Activated naive CD4-positive, alpha-beta T cell treated with anti-CD3 and anti-CD28 coated beads, Interleukin-2, amount 10 ng/mL, durations not matched to agents 7 days and 5 days (primary cell): ENCODE results near the gene GIGYF2.
"Not testable (repeated sequence)": the region's sequence is repeated elsewhere in the genome, so short reads cannot be mapped to it uniquely, and the experiment has no call there.

Source experiments
- CTCF ChIA-PET: fragments of 350-600 bp; sonication (Branson Sonifier 250); formaldehyde crosslinking; loops from one replicate; lab custom pipeline; 2021; ENCODE audit warnings: antibody characterized with exemption; lab: Charles Lee
- DNase-seq: peaks from one replicate; pipeline ENCODE4 v3.0.0-alpha.2; 2020
- H3K27ac Mint-ChIP-seq: one replicate; pipeline ENCODE4 v1.8.0; 2021; ENCODE audit warnings: mild to moderate bottlenecking, moderate library complexity, mixed read lengths
- H3K27me3 Mint-ChIP-seq: one replicate; pipeline ENCODE4 v1.8.0; 2021; ENCODE audit warnings: mild to moderate bottlenecking, mixed read lengths
- H3K36me3 Mint-ChIP-seq: one replicate; pipeline ENCODE4 v1.8.0; 2021; ENCODE audit warnings: mixed read lengths
- H3K4me1 Mint-ChIP-seq: one replicate; pipeline ENCODE4 v1.8.0; 2021; ENCODE audit warnings: mixed read lengths
- H3K4me3 Mint-ChIP-seq: one replicate; pipeline ENCODE4 v1.8.0; 2021; ENCODE audit warnings: mild to moderate bottlenecking, moderate library complexity, mixed read lengths
- H3K9me3 Mint-ChIP-seq: one replicate; pipeline ENCODE4 v1.8.0; 2021; ENCODE audit warnings: mixed read lengths

GIGYF2 gene

GRCh38 chr2:232675381-232675780 lies 21.8 kb upstream of the GIGYF2 start:
- Mint-ChIP-seq H3K36me3 (no peaks in the 10 kb centered on the region), H3K27ac (no peak overlapping the region), H3K4me3 (no peak overlapping the region), H3K4me1 (peaks cover 9% of the 10 kb centered on the region), H3K27me3 (peaks cover 34% of the 10 kb centered on the region), H3K9me3 (no peaks in the 10 kb centered on the region)
- CTCF ChIA-PET, result no interaction called here
- DNase-seq, result no peak

- no peak overlapping the region for H3K4me3 Mint-ChIP-seq
- CTCF ChIA-PET, result no interaction called here
Measured at GRCh38 chr2:232680006-232680405, 17.1 kb upstream of the GIGYF2 start.

DNA sequence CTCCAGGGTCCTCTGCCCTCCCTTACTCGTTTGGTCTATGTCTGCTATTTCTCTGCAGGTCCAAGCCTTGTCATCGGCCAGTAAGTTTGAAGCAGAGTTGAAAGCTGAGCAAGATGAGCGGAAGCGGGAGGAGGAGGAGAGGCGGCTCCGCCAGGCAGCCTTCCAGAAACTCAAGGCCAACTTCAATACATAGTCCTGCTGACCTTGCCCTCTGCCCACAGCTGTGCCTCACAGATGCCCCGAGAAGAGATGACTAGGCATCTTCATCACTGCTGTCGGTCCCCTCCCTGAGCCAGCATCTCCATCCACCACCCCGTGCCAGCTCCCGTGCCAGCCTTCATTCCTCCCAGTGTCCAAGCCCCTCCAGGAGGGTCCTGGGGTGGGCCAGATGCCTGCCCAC lies 15.6 kb upstream of the GIGYF2 start:
- Mint-ChIP-seq H3K4me1 (peaks cover 2% of the 10 kb centered on the region), H3K9me3 (no peaks in the 10 kb centered on the region), H3K36me3 (no peaks in the 10 kb centered on the region), H3K27me3 (peaks cover 41% of the 10 kb centered on the region), H3K4me3 (no peak overlapping the region), H3K27ac (no peak overlapping the region)
- CTCF ChIA-PET, result interaction anchor here (0.6 kb wide), 1 partner anchor 11 kb away, joined by 3 read pairs; no protein-coding TSS in a partner anchor
- no peak for DNase-seq

More at GRCh38 chr2:232680006-232680405, 17.1 kb upstream of the GIGYF2 start:
- no peaks in the 10 kb centered on the region for H3K36me3 Mint-ChIP-seq
- peaks cover 7% of the 10 kb centered on the region for H3K4me1 Mint-ChIP-seq
- DNase-seq, result no peak
- H3K27me3 Mint-ChIP-seq, result peaks cover 38% of the 10 kb centered on the region
- H3K27ac Mint-ChIP-seq, result no peak overlapping the region
- no peaks in the 10 kb centered on the region for H3K9me3 Mint-ChIP-seq

DNA sequence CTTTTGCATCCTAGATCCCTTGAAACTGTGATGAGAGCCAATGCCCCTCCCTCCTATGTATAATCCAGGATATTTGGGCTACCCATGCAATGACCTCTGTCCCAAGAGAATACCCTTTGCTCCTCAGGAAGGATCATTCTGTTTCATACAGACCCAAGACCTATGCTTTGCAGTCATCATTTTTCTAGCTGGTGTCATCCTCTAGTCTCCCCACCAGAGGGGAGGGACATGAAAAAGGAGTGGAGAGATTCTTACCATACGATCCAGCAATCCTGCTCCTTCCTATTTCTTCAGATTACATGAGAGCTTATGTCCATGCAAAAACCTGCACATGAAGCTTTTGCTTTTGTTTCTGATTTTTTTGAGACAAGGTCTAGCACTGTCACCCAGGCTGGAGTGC lies 13.8 kb upstream of the GIGYF2 start:
- H3K27me3 Mint-ChIP-seq, result peaks cover 40% of the 10 kb centered on the region
- H3K9me3 Mint-ChIP-seq, result no peaks in the 10 kb centered on the region
- DNase-seq, result no peak
- no peaks in the 10 kb centered on the region for H3K4me1 Mint-ChIP-seq
- H3K36me3 Mint-ChIP-seq, result no peaks in the 10 kb centered on the region
- CTCF ChIA-PET, result no interaction called here
- H3K27ac Mint-ChIP-seq, result no peak overlapping the region
- no peak overlapping the region for H3K4me3 Mint-ChIP-seq

DNA sequence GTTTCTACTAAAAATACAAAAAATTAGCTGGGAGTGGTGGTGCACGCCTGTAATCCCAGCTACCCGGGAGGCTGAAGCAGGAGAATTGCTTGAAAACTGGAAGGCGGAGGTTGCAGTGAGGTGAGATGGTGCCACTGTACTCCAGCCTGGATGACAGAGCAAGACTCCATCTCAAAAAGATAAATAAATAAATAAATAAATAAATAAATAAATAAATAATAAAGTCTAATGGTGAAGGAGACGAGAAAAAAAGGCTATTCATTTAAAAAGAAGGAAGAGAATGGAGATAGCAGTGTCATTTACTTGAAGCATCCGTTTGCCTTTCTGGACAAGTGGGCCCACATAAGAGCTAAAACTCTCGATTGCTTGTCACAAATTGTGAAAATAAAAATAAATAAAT lies 11.7 kb upstream of the GIGYF2 start:
- peaks cover 31% of the 10 kb centered on the region for H3K27me3 Mint-ChIP-seq
- CTCF ChIA-PET, result interaction anchor here (0.7 kb wide), 1 partner anchor 663 kb away, joined by 3 read pairs; no protein-coding TSS in a partner anchor
- not testable (repeated sequence) for H3K27ac Mint-ChIP-seq, DNase-seq, H3K4me3 Mint-ChIP-seq, H3K9me3 Mint-ChIP-seq, H3K36me3 Mint-ChIP-seq, H3K4me1 Mint-ChIP-seq

DNA sequence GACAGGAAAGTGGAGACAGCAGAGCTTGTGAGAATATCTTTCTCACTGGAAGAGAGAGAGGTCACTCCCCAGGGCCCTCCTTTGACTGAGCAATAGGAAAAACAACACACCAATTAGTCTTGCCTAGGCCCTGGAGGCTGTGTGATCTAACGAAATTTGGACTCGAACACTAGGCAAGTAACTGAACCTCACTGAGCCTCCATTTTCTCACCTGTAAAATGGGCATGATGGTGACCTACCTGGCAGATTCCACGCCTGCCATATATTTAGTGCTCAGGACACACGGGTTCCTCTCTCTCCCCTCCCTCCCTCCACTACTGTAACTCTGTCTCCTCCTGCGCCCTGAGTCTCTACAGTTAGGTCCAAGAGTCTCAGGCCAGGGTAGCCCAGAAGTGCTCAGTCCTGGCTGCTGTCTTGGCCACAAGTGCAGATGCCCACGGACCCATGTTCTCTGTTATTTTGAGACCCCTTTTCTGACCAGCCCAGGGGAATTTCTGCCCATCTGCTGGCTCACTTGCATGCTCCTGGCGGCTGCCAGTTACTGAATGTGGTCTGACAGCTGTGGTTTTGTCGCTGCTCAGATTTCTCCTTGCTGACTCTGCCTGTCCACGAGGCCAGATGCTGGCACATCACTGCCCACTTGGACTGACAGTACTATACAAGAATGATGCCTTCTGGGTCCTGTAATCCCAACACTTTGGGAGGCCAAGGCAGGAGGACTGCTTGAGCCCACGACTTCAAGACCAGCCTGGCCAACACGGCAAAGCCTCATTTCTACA lies 9.6 kb upstream of the GIGYF2 start:
- CTCF ChIA-PET, result no interaction called here
- Mint-ChIP-seq H3K36me3 (no peaks in the 10 kb centered on the region), H3K4me3 (no peak overlapping the region), H3K4me1 (no peaks in the 10 kb centered on the region), H3K9me3 (no peaks in the 10 kb centered on the region), H3K27ac (no peak overlapping the region), H3K27me3 (peaks cover 20% of the 10 kb centered on the region)
- DNase-seq, result no peak

- H3K36me3 Mint-ChIP-seq, result no peaks in the 10 kb centered on the region
- H3K4me3 Mint-ChIP-seq, result no peak overlapping the region
- no peaks in the 10 kb centered on the region for H3K9me3 Mint-ChIP-seq
- H3K27me3 Mint-ChIP-seq, result peaks cover 21% of the 10 kb centered on the region
- H3K27ac Mint-ChIP-seq, result no peak overlapping the region
- no peaks in the 10 kb centered on the region for H3K4me1 Mint-ChIP-seq
- CTCF ChIA-PET, result interaction anchor here (0.7 kb wide), 1 partner anchor 36 kb away, joined by 3 read pairs; no protein-coding TSS in a partner anchor
- no peak for DNase-seq
Measured at GRCh38 chr2:232688201-232688600, 8.9 kb upstream of the GIGYF2 start.

DNA sequence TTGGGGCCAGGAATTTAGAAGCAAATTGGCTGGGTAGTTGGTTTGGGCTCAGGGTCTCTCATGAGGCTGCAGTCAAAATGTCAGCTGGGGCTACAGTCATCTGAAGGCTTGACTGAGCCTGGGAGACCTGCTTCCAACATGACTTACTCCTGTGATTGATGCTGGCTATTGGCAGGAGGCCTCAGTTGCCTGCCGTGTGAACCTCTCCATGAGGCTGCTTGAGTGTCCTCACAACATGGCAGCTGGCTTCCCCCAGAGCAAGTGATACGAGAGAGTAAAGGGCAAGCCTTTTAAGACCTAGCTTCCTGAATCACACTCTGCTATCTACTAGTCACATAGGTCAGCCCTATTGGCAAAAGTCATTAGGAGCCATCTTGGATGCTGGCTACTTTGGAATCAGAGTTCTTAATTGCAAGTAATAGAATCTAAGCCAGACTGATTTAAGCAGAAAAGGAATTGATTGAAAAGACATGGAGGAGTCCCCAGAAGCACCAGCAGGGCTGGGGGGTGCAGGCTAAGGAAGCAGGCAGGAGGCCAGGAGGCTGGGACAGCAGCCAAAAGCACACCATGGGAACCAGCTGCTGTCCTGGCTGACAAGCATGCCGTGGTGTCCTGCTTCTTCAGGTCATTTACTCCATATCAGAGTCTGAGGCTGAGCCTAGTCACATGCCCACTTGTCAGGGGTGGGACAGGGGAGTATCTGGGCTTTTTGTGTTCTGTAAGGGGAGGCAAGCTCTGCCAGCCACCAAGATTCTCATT lies 7.8 kb upstream of the GIGYF2 start:
- Mint-ChIP-seq H3K27me3 (peaks cover 23% of the 10 kb centered on the region), H3K4me1 (no peaks in the 10 kb centered on the region), H3K27ac (no peak overlapping the region), H3K9me3 (no peaks in the 10 kb centered on the region), H3K4me3 (no peak overlapping the region), H3K36me3 (no peaks in the 10 kb centered on the region)
- DNase-seq, result no peak
- CTCF ChIA-PET, result no interaction called here

DNA sequence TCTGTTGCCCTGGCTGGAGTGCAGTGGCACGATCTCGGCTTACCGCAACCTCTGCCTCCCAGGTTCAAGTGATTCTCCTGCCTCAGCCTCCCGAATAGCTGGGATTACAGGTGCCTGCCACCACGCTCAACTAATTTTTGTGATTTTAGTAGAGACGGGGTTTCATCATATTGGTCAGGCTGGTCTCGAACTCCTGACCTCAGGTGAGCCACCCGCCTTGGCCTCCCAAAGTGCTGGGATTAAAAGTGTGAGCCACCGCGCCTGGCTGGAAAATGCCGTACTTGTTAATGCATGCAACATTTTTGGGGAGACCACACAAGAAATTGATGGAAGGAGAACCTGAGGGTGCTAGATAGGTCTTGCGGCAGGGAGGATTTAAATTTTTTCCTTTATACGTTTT lies 6.0 kb upstream of the GIGYF2 start:
- H3K4me1 Mint-ChIP-seq, H3K36me3 Mint-ChIP-seq, H3K27ac Mint-ChIP-seq, H3K4me3 Mint-ChIP-seq, CTCF ChIA-PET, DNase-seq, H3K9me3 Mint-ChIP-seq: not testable (repeated sequence)
- peaks cover 24% of the 10 kb centered on the region for H3K27me3 Mint-ChIP-seq

GRCh38 chr2:232693344-232693743 lies 3.8 kb upstream of the GIGYF2 start:
- DNase-seq, result no peak
- Mint-ChIP-seq H3K27ac (no peak overlapping the region), H3K4me1 (peaks cover 13% of the 10 kb centered on the region), H3K4me3 (no peak overlapping the region), H3K9me3 (no peaks in the 10 kb centered on the region), H3K27me3 (peaks cover 20% of the 10 kb centered on the region), H3K36me3 (peaks cover 5% of the 10 kb centered on the region)
- CTCF ChIA-PET, result no interaction called here

DNA sequence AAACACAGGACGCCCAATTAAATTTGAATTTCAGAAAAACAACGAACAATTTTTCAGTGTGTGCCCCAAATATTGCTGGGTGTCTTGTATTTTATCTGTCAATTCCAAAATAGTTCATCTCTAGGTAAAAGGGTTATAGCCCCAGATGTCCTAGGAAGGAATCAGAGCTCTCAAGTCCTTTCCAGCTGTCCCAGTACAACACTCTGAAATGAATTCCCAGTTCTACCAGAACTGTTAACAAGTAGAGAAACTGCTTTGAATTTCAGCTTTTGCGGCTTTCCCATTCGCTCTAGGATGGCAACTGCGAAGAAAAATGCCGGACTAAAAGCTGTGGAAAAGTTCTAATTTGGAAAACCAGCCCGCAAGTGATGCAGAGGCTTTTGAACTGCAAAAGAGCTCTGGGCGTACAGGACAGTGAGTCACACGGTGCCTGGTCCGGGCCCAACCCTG lies 497 bp upstream of the GIGYF2 start:
- Mint-ChIP-seq H3K27me3 (peaks cover 20% of the 10 kb centered on the region), H3K9me3 (no peaks in the 10 kb centered on the region), H3K36me3 (peaks cover 29% of the 10 kb centered on the region), H3K4me3 (peak overlapping the region; percentile 89), H3K4me1 (peaks cover 38% of the 10 kb centered on the region), H3K27ac (peak overlapping the region; percentile 73)
- DNase-seq, result no peak
- CTCF ChIA-PET, result no interaction called here

- Mint-ChIP-seq H3K9me3 (no peaks in the 10 kb centered on the region), H3K27ac (peak overlapping the region; percentile 85), H3K36me3 (peaks cover 34% of the 10 kb centered on the region), H3K4me3 (peak overlapping the region; percentile 89), H3K4me1 (peaks cover 41% of the 10 kb centered on the region), H3K27me3 (peaks cover 18% of the 10 kb centered on the region)
- CTCF ChIA-PET, result interaction anchor here (0.7 kb wide), 1 partner anchor 552 kb away, joined by 3 read pairs; no protein-coding TSS in a partner anchor
- DNase-seq, result peak; percentile 53
Measured at GRCh38 chr2:232697807-232698110, 628 bp downstream of the GIGYF2 start.

GRCh38 chr2:232698556-232699091 lies 1.5 kb downstream of the GIGYF2 start:
- Mint-ChIP-seq H3K4me1 (peaks cover 41% of the 10 kb centered on the region), H3K4me3 (peak overlapping the region; percentile 89), H3K27ac (peak overlapping the region; percentile 85), H3K9me3 (no peaks in the 10 kb centered on the region), H3K27me3 (peaks cover 10% of the 10 kb centered on the region), H3K36me3 (peaks cover 36% of the 10 kb centered on the region)
- CTCF ChIA-PET, result no interaction called here
- no peak for DNase-seq

GRCh38 chr2:232699110-232699509 lies 2.0 kb downstream of the GIGYF2 start:
- H3K27ac Mint-ChIP-seq, result no peak overlapping the region
- peaks cover 40% of the 10 kb centered on the region for H3K36me3 Mint-ChIP-seq
- H3K4me3 Mint-ChIP-seq, result peak overlapping the region; percentile 89
- peaks cover 41% of the 10 kb centered on the region for H3K4me1 Mint-ChIP-seq
- CTCF ChIA-PET, result no interaction called here
- H3K27me3 Mint-ChIP-seq, result peaks cover 10% of the 10 kb centered on the region
- H3K9me3 Mint-ChIP-seq, result no peaks in the 10 kb centered on the region
- no peak for DNase-seq
